Muscle layer of duodenum (tissue), 2 donors: Measurements from ENCODE around the gene OLFML1.

Experiments used
- H3K27ac ChIP-seq: one replicate; pipeline ENCODE4 v1.7.0; 2013; ENCODE audit warnings: mild to moderate bottlenecking, low read length
- H3K27me3 ChIP-seq: one replicate; pipeline ENCODE4 v1.7.0; 2013; ENCODE audit warnings: low read depth, mild to moderate bottlenecking, control low read depth, low read length
- H3K36me3 ChIP-seq, 2 donors: one replicate each; pipeline ENCODE4 v1.7.0; 2013; ENCODE audit warnings: low read length in 2 of 2, control low read depth in 1 of 2, mild to moderate bottlenecking in 1 of 2; ENCODE audit not compliant: insufficient read depth in 2 of 2, control insufficient read depth in 1 of 2
- H3K4me1 ChIP-seq, 2 donors: one replicate each; pipeline ENCODE4 v1.7.0; 2013; ENCODE audit warnings: low read length in 2 of 2, mild to moderate bottlenecking in 2 of 2, control low read depth in 1 of 2, moderate library complexity in 1 of 2; ENCODE audit not compliant: insufficient read depth in 2 of 2, control insufficient read depth in 1 of 2
- H3K4me3 ChIP-seq, 2 donors: one replicate each; pipeline ENCODE4 v1.7.0; 2013; ENCODE audit warnings: low read length in 2 of 2, low read depth in 1 of 2, mild to moderate bottlenecking in 1 of 2
- H3K9me3 ChIP-seq, 2 donors: one replicate each; pipeline ENCODE4 v1.7.0; 2013; ENCODE audit warnings: low read length in 2 of 2, control low read depth in 1 of 2, mild to moderate bottlenecking in 1 of 2; ENCODE audit not compliant: control insufficient read depth in 1 of 2
- donor health status: healthy.

The OLFML1 gene

GRCh38 chr11:7549681-7550080, 64.4 kb downstream of the OLFML1 start:
- Histone ChIP-seq H3K27me3 (no peaks in the 10 kb centered on the region), H3K27ac (no peak overlapping the region), H3K9me3 (no peaks in the 10 kb centered on the region), H3K4me3 (no peak overlapping the region), H3K4me1 (no peaks in the 10 kb centered on the region), H3K36me3 (no peaks in the 10 kb centered on the region)

GRCh38 chr11:7551571-7551970, 66.3 kb downstream of the OLFML1 start:
- Histone ChIP-seq H3K27ac (no peak overlapping the region), H3K36me3 (no peaks in the 10 kb centered on the region), H3K4me1 (peaks cover 0 to 4% of the 10 kb centered on the region in 2 donors), H3K9me3 (no peaks in the 10 kb centered on the region), H3K4me3 (no peak overlapping the region), H3K27me3 (no peaks in the 10 kb centered on the region)

GRCh38 chr11:7552666-7553065, 67.4 kb downstream of the OLFML1 start:
- Histone ChIP-seq H3K4me3 (no peak overlapping the region), H3K36me3 (no peaks in the 10 kb centered on the region), H3K9me3 (no peaks in the 10 kb centered on the region), H3K27ac (no peak overlapping the region), H3K27me3 (no peaks in the 10 kb centered on the region), H3K4me1 (peaks cover 0 to 4% of the 10 kb centered on the region in 2 donors)

- H3K4me3 ChIP-seq: no peak overlapping the region
- H3K36me3 ChIP-seq: no peaks in the 10 kb centered on the region
- H3K9me3 ChIP-seq: no peaks in the 10 kb centered on the region
- peaks cover 0 to 4% of the 10 kb centered on the region in 2 donors for H3K4me1 ChIP-seq
- H3K27ac ChIP-seq: no peak overlapping the region
- H3K27me3 ChIP-seq: no peaks in the 10 kb centered on the region
These were observed 69.9 kb downstream of the OLFML1 start for GRCh38 chr11:7555052-7555699.

- Histone ChIP-seq H3K27me3 (no peaks in the 10 kb centered on the region), H3K4me1 (peaks cover 0 to 4% of the 10 kb centered on the region in 2 donors), H3K36me3 (no peaks in the 10 kb centered on the region), H3K27ac (no peak overlapping the region), H3K9me3 (no peaks in the 10 kb centered on the region), H3K4me3 (no peak overlapping the region)
These were observed 72.7 kb downstream of the OLFML1 start for GRCh38 chr11:7558046-7558445.

- no peaks in the 10 kb centered on the region for H3K9me3 ChIP-seq
- H3K36me3 ChIP-seq: no peaks in the 10 kb centered on the region
- H3K27ac ChIP-seq: no peak overlapping the region
- H3K4me1 ChIP-seq: peaks cover 0 to 4% of the 10 kb centered on the region in 2 donors
- H3K27me3 ChIP-seq: no peaks in the 10 kb centered on the region
- H3K4me3 ChIP-seq: no peak overlapping the region
These were observed 74.3 kb downstream of the OLFML1 start for GRCh38 chr11:7559398-7560283.
